GM03348 (cell line): Measurements from ENCODE around the gene ZCCHC2.

Experiments used
- DNase-seq: peaks from one replicate; pipeline ENCODE4 v3.0.0; 2012; ENCODE audit warnings: low spot score

Gene ZCCHC2

GRCh38 chr18:62522504-62523254 lies at the start of gene ZCCHC2:
Gene ZCCHC2 (plus strand): TSS chr18:62523025. CDS start chr18:62523425, 400 bp downstream.
- peak; percentile 99 for DNase-seq

- no peak for DNase-seq
These were observed 43.3 kb upstream of the ZCCHC2 start for GRCh38 chr18:62479574-62479973.

- no peak for DNase-seq
These were observed 41.9 kb upstream of the ZCCHC2 start for GRCh38 chr18:62480927-62481326.

GRCh38 chr18:62484941-62485340 lies 37.9 kb upstream of the ZCCHC2 start:
- no peak for DNase-seq

- DNase-seq = peak; percentile 80
These were observed 37.1 kb upstream of the ZCCHC2 start for GRCh38 chr18:62485684-62486083.

GRCh38 chr18:62486290-62486964 lies 36.4 kb upstream of the ZCCHC2 start:
- no peak for DNase-seq

- DNase-seq = no peak
These were observed 35.7 kb upstream of the ZCCHC2 start for GRCh38 chr18:62487161-62487560.

- no peak for DNase-seq
These were observed 31.7 kb upstream of the ZCCHC2 start for GRCh38 chr18:62490967-62491695.

- no peak for DNase-seq
These were observed 29.6 kb upstream of the ZCCHC2 start for GRCh38 chr18:62493033-62493862.

GRCh38 chr18:62494764-62495163 lies 28.1 kb upstream of the ZCCHC2 start:
- DNase-seq = no peak

GRCh38 chr18:62496262-62496661 lies 26.6 kb upstream of the ZCCHC2 start:
- no peak for DNase-seq

- DNase-seq = no peak
These were observed 25.5 kb upstream of the ZCCHC2 start for GRCh38 chr18:62497190-62497772.

GRCh38 chr18:62498616-62499262 lies 24.1 kb upstream of the ZCCHC2 start:
- no peak for DNase-seq

GRCh38 chr18:62499263-62499650 lies 23.6 kb upstream of the ZCCHC2 start:
- no peak for DNase-seq

GRCh38 chr18:62500174-62500573 lies 22.7 kb upstream of the ZCCHC2 start:
- DNase-seq = no peak

GRCh38 chr18:62500966-62501591 lies 21.7 kb upstream of the ZCCHC2 start:
- DNase-seq = no peak

GRCh38 chr18:62505669-62506494 lies 16.9 kb upstream of the ZCCHC2 start:
- DNase-seq = peak; percentile 13

- DNase-seq = no peak
These were observed 16.2 kb upstream of the ZCCHC2 start for GRCh38 chr18:62506495-62507143.

- no peak for DNase-seq
These were observed 13.0 kb upstream of the ZCCHC2 start for GRCh38 chr18:62509779-62510178.
